Skeletal muscle tissue (tissue), 4 donors: ENCODE data around the gene GMNN. TPM values are rescaled to one million over a fixed set of nuclear protein-coding genes. Genes with fewer than 3 reads are reported as not detected.
"Not testable (repeated sequence)": the region's sequence is repeated elsewhere in the genome, so short reads cannot be mapped to it uniquely, and the experiment has no call there.

ENCODE experiments used
- H3K27ac ChIP-seq: one replicate; pipeline ENCODE4 v1.7.0; 2013; ENCODE audit warnings: mild to moderate bottlenecking, low read depth, low read length, inconsistent platforms
- H3K27me3 ChIP-seq, 3 donors: one replicate each; pipeline ENCODE4 v1.7.0; 2013; ENCODE audit warnings: low read length in 3 of 3; ENCODE audit not compliant: control insufficient read depth in 3 of 3, insufficient read depth in 3 of 3
- H3K36me3 ChIP-seq, 3 donors: one replicate each; pipeline ENCODE4 v1.7.0; 2013; ENCODE audit warnings: low read length in 3 of 3; ENCODE audit not compliant: control insufficient read depth in 3 of 3, insufficient read depth in 3 of 3
- H3K4me1 ChIP-seq, 3 donors: one replicate each; pipeline ENCODE4 v1.7.0; 2013; ENCODE audit warnings: low read length in 3 of 3, mild to moderate bottlenecking in 3 of 3; ENCODE audit not compliant: control insufficient read depth in 3 of 3, insufficient read depth in 3 of 3
- H3K4me3 ChIP-seq, 3 donors: one replicate each; pipeline ENCODE4 v1.7.0; 2013; ENCODE audit warnings: low read length in 3 of 3
- H3K9ac ChIP-seq, 3 donors: one replicate each; pipeline ENCODE4 v1.7.0; 2013; ENCODE audit warnings: low read length in 3 of 3, mild to moderate bottlenecking in 3 of 3, moderate library complexity in 2 of 3, low read depth in 1 of 3
- H3K9me3 ChIP-seq, 3 donors: one replicate each; pipeline ENCODE4 v1.7.0; 2013; ENCODE audit warnings: low read length in 3 of 3; ENCODE audit not compliant: control insufficient read depth in 3 of 3
- total RNA-seq: library from RNA; depleted of rRNA; stranded (reverse); fragments of >200 nt; gene quantifications from one replicate; pipeline ENCODE4 v1.2.3, GENCODE V29; 2014
- donor health status: Osteomylitis.

GMNN gene
- total RNA-seq, 1 donor from 2014 or later, result 5.2 TPM

DNA sequence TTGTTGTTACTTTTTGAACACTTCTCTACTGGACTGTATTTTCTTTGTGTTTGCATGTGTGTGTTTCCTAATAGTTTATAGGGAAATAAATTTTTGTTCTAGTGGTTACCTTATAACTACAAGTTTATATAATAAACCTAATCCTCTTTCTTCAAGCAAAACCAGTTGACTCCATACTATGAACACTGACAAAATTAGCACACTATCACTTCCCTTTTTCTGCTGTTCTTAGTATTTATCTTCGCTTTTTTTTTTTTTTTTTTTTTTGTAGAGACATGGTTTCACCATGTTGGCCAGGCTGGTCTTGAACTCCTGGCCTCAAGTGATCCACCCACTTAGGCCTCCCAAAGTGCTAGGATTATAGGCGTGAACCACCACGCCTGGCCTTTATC, 30.8 kb upstream of the GMNN start:
- Histone ChIP-seq H3K4me1 (no peaks in the 10 kb centered on the region), H3K36me3 (no peaks in the 10 kb centered on the region), H3K4me3 (no peak overlapping the region), H3K9me3 (no peaks in the 10 kb centered on the region), H3K27me3 (no peaks in the 10 kb centered on the region), H3K27ac (peak overlapping the region; percentile 64), H3K9ac (no peak overlapping the region)

DNA sequence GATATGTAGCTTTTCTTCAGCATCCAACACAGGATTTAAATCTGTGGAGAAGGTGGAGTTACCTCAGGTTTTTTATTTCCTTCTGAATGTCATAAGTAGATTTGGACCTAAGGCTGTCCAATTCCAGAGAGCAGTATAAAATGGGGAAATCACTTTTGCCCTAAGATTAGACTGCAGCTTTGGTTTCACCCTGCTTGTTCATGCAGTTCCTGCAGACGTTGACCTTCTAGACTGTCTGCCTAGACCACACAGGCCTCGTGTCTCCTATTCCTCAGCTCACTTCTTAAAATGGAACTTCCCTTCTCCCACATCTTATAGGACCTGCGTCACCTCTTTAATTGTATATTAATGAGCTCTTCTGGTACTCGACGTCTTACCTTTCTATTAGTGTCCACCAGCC, 29.8 kb upstream of the GMNN start:
- Histone ChIP-seq H3K9me3 (no peaks in the 10 kb centered on the region), H3K9ac (no peak overlapping the region), H3K36me3 (no peaks in the 10 kb centered on the region), H3K4me3 (no peak overlapping the region), H3K4me1 (no peaks in the 10 kb centered on the region), H3K27me3 (no peaks in the 10 kb centered on the region), H3K27ac (peak overlapping the region; percentile 64)

DNA sequence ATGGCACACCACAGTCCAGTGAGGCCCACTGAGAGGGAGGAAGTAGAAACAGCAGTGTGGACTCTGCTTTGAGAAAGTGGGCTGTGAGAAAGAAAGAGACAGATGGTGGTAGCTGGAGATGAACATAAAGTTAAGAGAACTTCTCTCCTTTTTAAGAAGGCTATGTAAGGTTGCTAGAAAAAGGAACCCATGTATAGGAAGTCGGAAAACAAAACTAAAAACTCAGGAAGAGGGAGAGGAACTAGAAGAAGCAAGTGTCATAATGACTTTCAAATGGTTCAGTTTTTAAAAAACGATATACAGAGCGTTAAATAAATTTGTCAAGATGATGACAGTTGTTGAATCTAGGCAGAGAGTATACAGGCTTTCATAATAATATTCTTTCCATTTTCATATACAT, 25.4 kb upstream of the GMNN start:
- Histone ChIP-seq H3K9me3 (no peaks in the 10 kb centered on the region), H3K27ac (no peak overlapping the region), H3K4me3 (no peak overlapping the region), H3K27me3 (no peaks in the 10 kb centered on the region), H3K9ac (no peak overlapping the region), H3K4me1 (no peaks in the 10 kb centered on the region), H3K36me3 (no peaks in the 10 kb centered on the region)

DNA sequence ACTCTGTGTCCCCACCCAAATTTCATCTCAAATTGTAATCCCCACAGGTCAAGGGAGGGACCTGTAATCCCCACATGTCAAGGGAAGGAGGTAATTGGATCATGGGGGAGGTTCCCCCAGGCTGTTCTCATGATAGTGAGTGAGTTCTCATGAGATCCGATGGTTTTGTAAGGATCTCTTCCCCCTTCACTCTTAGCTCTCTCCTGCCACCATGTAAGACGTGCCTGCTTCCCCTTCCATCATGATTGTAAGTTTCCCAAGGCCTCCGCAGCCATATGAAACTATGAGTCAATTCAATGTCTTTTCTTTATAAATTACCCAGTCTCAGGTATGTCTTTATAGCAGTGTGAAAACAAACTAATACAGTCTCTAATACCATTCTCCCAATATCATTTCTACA, 23.9 kb upstream of the GMNN start:
- not testable (repeated sequence) for H3K4me1 ChIP-seq, H3K9me3 ChIP-seq, H3K4me3 ChIP-seq, H3K9ac ChIP-seq, H3K27me3 ChIP-seq, H3K36me3 ChIP-seq, H3K27ac ChIP-seq

DNA sequence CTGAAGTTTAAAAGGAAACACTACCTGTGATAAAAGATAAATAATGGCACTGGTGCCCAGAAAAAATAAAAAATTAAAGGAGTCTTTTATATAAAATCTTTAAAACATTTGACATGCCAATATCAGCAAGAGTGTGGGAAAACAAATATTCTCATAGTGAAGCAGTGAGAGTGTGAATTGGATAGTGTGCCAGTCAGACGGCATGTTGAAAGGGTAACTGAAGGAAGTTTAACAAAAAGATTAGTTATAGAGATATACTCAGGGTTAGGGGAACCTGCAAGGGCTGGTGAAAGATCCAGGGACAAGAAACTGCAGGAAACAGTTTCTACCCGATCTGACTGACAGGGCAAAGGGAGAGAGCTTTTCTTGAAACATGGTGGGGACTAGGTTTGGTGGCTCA, 22.2 kb upstream of the GMNN start:
- no peaks in the 10 kb centered on the region for H3K4me1 ChIP-seq
- no peak overlapping the region for H3K27ac ChIP-seq
- no peak overlapping the region for H3K9ac ChIP-seq
- H3K27me3 ChIP-seq, result no peaks in the 10 kb centered on the region
- H3K36me3 ChIP-seq, result no peaks in the 10 kb centered on the region
- H3K4me3 ChIP-seq, result no peak overlapping the region
- no peaks in the 10 kb centered on the region for H3K9me3 ChIP-seq

DNA sequence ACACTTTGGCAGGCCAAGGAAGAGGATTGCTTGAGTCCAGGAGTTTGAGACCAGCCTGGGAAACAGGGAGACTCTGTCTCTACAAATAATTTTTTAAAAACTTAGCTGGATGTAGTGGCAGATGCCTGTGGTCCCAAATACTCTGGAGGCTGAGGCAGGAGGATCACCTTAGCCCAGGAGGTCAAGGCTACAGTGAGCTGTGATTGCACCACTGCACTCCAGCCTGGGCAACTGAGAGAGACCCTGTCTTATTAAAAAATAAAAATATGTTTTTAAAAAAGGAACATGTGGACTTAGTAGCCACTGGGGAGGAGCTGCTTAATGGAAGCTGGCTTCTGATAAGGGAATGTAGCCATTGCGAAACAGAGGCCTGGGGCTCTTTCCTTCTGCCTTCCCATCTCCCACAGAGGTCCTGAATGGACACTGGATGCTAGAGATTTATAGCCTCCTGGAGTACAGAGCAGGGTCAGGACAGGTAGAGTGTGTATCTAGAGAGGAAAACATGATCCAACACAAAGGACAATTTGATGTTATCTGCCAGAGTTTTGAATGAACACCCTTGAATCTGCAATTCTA, 21.7 kb upstream of the GMNN start:
- Histone ChIP-seq H3K4me3 (no peak overlapping the region), H3K27ac (no peak overlapping the region), H3K4me1 (no peaks in the 10 kb centered on the region), H3K36me3 (no peaks in the 10 kb centered on the region), H3K9ac (no peak overlapping the region), H3K9me3 (no peaks in the 10 kb centered on the region), H3K27me3 (no peaks in the 10 kb centered on the region)

DNA sequence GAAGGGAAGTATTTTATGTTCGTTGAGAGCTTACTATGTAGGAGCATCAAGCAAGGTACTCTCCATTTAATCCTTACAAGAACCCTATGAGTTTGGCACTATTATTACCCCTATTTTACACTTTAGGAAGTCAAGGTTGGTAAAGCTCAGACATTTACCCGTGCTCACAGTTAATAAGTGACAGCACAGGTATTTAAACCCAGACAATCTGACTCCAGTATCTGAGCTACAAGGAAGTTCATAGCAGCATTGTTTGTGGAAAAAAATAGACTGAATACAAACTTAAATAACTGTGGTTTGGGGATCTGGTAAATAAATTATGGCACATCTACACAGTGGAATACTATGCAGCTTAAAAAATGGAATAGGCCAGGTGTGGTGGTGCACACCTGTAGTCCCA, 21.2 kb upstream of the GMNN start:
- no peaks in the 10 kb centered on the region for H3K27me3 ChIP-seq
- H3K4me1 ChIP-seq, result no peaks in the 10 kb centered on the region
- no peak overlapping the region for H3K9ac ChIP-seq
- no peak overlapping the region for H3K27ac ChIP-seq
- H3K9me3 ChIP-seq, result no peaks in the 10 kb centered on the region
- no peak overlapping the region for H3K4me3 ChIP-seq
- no peaks in the 10 kb centered on the region for H3K36me3 ChIP-seq

DNA sequence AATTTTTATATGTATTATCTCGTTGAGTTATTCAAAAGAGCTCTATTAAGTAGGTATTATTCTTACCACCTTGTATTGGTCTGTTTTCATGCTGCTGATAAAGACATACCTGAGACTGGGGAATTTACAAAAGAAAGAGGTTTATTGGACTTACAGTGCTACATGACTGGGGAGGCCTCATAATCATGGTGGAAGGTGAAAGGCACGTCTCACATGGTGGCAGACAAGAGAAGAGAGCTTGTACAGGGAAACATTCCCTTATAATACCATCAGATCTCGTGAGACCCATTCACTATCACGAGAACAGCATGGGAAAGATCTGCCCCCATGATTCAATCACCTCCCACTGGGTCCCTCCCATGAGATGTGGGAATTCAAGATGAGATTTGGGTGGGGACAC, 20.4 kb upstream of the GMNN start:
- H3K27me3 ChIP-seq, H3K9ac ChIP-seq: not testable (repeated sequence)

DNA sequence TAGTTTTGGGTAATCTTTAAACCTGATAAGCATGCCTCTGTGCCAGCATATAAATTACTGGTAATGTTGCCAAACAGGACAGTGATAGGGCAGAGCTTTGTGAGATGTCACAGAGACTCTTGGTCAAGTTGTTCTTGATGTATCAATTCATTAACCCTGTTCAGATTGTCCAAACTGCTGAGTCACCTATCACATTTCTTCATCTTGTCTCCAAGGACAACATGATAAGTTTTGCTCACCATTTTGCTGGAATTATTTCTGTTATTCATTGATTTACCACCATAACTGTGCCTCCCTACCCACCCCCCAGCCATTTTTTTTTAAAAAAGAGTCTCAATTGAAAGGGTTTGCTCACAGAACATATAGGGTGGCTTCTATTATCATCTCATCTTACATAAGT, 19.5 kb upstream of the GMNN start:
- Histone ChIP-seq H3K27ac (no peak overlapping the region), H3K36me3 (no peaks in the 10 kb centered on the region), H3K27me3 (no peaks in the 10 kb centered on the region), H3K4me1 (no peaks in the 10 kb centered on the region), H3K9ac (no peak overlapping the region), H3K9me3 (no peaks in the 10 kb centered on the region), H3K4me3 (no peak overlapping the region)

More for the DNA sequence above, 20.4 kb upstream of the GMNN start:
- H3K4me3 ChIP-seq, H3K4me1 ChIP-seq, H3K36me3 ChIP-seq, H3K27ac ChIP-seq, H3K9me3 ChIP-seq: not testable (repeated sequence)

DNA sequence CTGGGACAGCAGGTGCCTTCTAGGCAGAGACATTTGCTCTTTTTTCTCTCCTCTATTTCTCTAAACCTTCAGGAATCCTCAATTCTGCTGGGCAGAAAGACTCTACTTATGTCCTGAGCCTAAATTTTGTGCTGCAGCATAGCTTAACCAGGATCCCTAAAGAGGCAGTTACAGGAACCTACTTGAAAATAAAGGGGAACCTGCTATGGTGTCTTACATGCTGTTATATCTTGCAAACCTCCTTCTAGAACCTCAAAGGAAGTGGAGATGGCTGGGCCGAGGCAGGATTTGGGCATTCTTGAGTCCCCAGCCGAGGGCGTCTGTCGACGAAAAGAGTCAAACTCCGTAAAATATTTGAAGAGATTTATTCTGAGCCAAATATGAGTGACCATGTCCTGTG, 17.1 kb upstream of the GMNN start:
- no peak overlapping the region for H3K27ac ChIP-seq
- H3K27me3 ChIP-seq, result no peaks in the 10 kb centered on the region
- no peak overlapping the region for H3K4me3 ChIP-seq
- no peaks in the 10 kb centered on the region for H3K4me1 ChIP-seq
- no peaks in the 10 kb centered on the region for H3K36me3 ChIP-seq
- no peak overlapping the region for H3K9ac ChIP-seq
- H3K9me3 ChIP-seq, result no peaks in the 10 kb centered on the region

DNA sequence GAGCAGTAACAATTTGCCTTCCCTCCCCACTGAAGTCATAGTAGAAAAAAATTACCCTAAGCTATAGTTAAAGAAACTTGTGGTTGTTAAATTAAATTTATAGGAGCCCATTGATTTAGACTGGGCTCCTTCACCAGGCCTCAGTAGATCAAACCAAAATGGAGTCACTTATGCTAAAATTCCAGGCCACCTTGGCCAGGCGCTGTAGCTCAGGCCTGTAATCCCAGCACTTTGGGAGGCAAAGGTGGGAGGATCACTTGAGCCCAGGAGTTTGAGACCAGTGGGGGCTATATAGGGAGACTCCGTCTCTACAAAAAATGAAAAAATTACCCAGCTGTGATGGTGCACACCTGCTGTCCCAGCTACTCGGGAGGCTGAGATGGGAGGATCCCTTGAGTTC, 15.0 kb upstream of the GMNN start:
- Histone ChIP-seq H3K9ac (no peak overlapping the region), H3K9me3 (no peaks in the 10 kb centered on the region), H3K4me1 (no peaks in the 10 kb centered on the region), H3K4me3 (no peak overlapping the region), H3K36me3 (no peaks in the 10 kb centered on the region), H3K27ac (no peak overlapping the region), H3K27me3 (no peaks in the 10 kb centered on the region)
